CD4-positive, CD25-positive, alpha-beta regulatory T cell (primary cell): ENCODE results near the gene MED13L. TPM values are rescaled to one million over a fixed set of nuclear protein-coding genes. Genes with fewer than 3 reads are reported as not detected.

Experiments used
- ATAC-seq, 2 donors: fragments of 150-1000 bp; cut with Tn5 transposase; one replicate each; pipeline ENCODE4 v1.10.0; 2021; ENCODE audit warnings: low read depth in 2 of 2, moderate number of reproducible peaks in 2 of 2, moderate library complexity in 1 of 2
- DNase-seq, 3 donors: peaks; one replicate each; pipeline versions ENCODE4 v3.0.0 to v3.0.0-alpha.2; 2012 to 2022; ENCODE audit warnings: mixed read lengths in 1 of 3
- H3K27ac ChIP-seq: one replicate; pipeline ENCODE4 v1.7.0; 2013; ENCODE audit warnings: mild to moderate bottlenecking, low read length; ENCODE audit not compliant: insufficient read depth, poor library complexity, severe bottlenecking
- H3K27me3 ChIP-seq: one replicate; pipeline ENCODE4 v1.7.0; 2013; ENCODE audit warnings: low read length; ENCODE audit not compliant: control insufficient read depth, insufficient read depth
- H3K36me3 ChIP-seq: one replicate; pipeline ENCODE4 v1.7.0; 2013; ENCODE audit warnings: mild to moderate bottlenecking, low read length, moderate library complexity; ENCODE audit not compliant: control insufficient read depth, insufficient read depth
- H3K4me1 ChIP-seq: 2 replicates; pipeline ENCODE4 v1.7.0; 2013; ENCODE audit warnings: mild to moderate bottlenecking, low read length; ENCODE audit not compliant: insufficient read depth, control insufficient read depth, poor library complexity, severe bottlenecking
- H3K4me3 ChIP-seq: one replicate; pipeline ENCODE4 v1.7.0; 2013; ENCODE audit warnings: low read depth, mild to moderate bottlenecking, low read length, moderate library complexity
- H3K9me3 ChIP-seq, 2 experiments: 1 replicate in 1 of 2; 2 replicates in 1 of 2; pipeline ENCODE4 v1.7.0; 2013; ENCODE audit warnings: low read length in 2 of 2, mild to moderate bottlenecking in 1 of 2, moderate library complexity in 1 of 2; ENCODE audit not compliant: control insufficient read depth in 2 of 2
- H3K27ac Mint-ChIP-seq, 3 donors: one replicate each; pipeline ENCODE4 v1.8.0; 2020 to 2022; ENCODE audit warnings: mild to moderate bottlenecking in 3 of 3, mixed read lengths in 3 of 3, moderate library complexity in 2 of 3
- H3K27me3 Mint-ChIP-seq: one replicate; pipeline ENCODE4 v1.8.0; 2022; ENCODE audit warnings: mild to moderate bottlenecking, mixed read lengths
- H3K36me3 Mint-ChIP-seq: one replicate; pipeline ENCODE4 v1.8.0; 2020; ENCODE audit warnings: mixed read lengths
- H3K4me1 Mint-ChIP-seq, 4 donors: one replicate each; pipeline ENCODE4 v1.8.0; 2020 to 2022; ENCODE audit warnings: mixed read lengths in 4 of 4, mild to moderate bottlenecking in 1 of 4
- H3K4me3 Mint-ChIP-seq, 4 donors: one replicate each; pipeline ENCODE4 v1.8.0; 2020 to 2022; ENCODE audit warnings: mild to moderate bottlenecking in 4 of 4, mixed read lengths in 4 of 4, moderate library complexity in 3 of 4
- H3K9me3 Mint-ChIP-seq, 7 donors: one replicate each; pipeline ENCODE4 v1.8.0; 2020 to 2022; ENCODE audit warnings: mixed read lengths in 7 of 7, mild to moderate bottlenecking in 3 of 7, moderate library complexity in 2 of 7
- polyA plus RNA-seq, 4 donors: library from polyadenylated mRNA; unstranded; fragments of 300-500 nt; fragmentation: Illumina TruSeq; gene quantifications; one replicate each; pipeline ENCODE4 v1.2.3, GENCODE V29; 2021
- total RNA-seq: library from RNA; stranded (reverse); gene quantifications from one replicate; pipeline ENCODE4 v1.2.3, GENCODE V29; 2022

Gene MED13L
- total and polyA plus RNA-seq, 5 donors from 2014 or later = 4.5 to 179 (median 7.0) TPM

- Histone ChIP-seq H3K27ac (no peak overlapping the region), H3K27me3 (no peaks in the 10 kb centered on the region), H3K9me3 (no peaks in the 10 kb centered on the region), H3K4me3 (no peak overlapping the region), H3K4me1 (peaks cover 12% of the 10 kb centered on the region), H3K36me3 (no peaks in the 10 kb centered on the region)
- Mint-ChIP-seq H3K27me3 (no peaks in the 10 kb centered on the region), H3K27ac (no peak overlapping the region), H3K36me3 (no peaks in the 10 kb centered on the region), H3K4me1 (peaks cover 35 to 73% (median 59%) of the 10 kb centered on the region in 4 donors), H3K9me3 (no peaks in the 10 kb centered on the region), H3K4me3 (no peak overlapping the region)
- ATAC-seq = no peak
- DNase-seq = no peak
Measured at GRCh38 chr12:116161588-116161987, 115.9 kb downstream of the MED13L start.

DNA sequence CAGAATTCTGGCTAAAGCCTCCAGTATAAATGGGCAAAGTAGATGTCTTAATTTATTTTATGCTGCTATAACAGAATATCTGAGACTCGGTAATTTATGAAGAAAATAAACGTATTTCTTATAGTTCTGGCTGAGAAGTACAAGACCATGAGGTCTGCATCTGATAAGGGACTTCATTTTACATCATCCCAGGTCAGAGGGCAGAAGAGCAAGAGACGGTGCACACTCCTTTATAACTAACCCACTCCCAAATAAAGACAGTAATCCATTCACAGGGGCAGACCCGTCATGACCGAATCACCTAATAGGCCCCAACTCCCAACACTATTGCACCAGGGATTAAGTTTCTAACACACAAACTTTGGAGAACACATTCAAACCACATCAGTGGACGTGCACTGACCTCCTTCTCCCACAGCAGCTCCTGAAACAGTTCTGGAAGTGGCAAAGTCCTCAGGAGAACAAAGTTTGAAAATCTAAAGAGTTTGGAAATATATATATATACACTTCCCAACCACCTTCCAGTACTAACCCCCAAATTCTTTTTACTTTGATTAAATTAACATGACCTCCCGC, 116.5 kb downstream of the MED13L start:
- no peak overlapping the region for H3K27ac Mint-ChIP-seq
- H3K4me3 Mint-ChIP-seq = no peak overlapping the region

DNA sequence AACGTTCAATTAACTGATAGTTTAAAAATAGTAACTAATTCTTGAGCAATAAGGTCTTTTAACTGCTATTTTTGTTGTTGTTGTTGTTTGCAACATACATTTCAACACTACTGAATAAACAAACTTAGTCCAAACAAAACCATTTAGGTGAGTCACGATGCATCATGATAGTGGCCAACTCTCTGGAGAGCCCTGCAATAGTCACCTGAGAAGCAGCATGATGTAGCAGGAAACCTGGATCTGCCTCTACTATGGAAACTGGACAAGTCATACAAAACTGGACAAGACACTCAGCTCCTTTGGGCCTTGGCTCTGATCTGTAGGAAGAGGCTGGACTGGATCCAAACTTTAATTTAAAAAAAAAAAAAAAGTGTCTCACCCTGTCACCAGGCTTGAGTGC, 117.3 kb downstream of the MED13L start:
- Mint-ChIP-seq H3K36me3 (no peaks in the 10 kb centered on the region), H3K9me3 (no peaks in the 10 kb centered on the region), H3K27me3 (no peaks in the 10 kb centered on the region), H3K4me1 (peaks cover 33 to 66% (median 51%) of the 10 kb centered on the region in 4 donors), H3K27ac (no peak overlapping the region), H3K4me3 (no peak overlapping the region)
- no peak overlapping the region for H3K27ac ChIP-seq
- DNase-seq (no peak), ATAC-seq (no peak)
- no peak overlapping the region for H3K4me3 ChIP-seq
- no peaks in the 10 kb centered on the region for H3K36me3 ChIP-seq
- no peaks in the 10 kb centered on the region for H3K27me3 ChIP-seq
- H3K9me3 ChIP-seq = no peaks in the 10 kb centered on the region
- H3K4me1 ChIP-seq = peaks cover 12% of the 10 kb centered on the region

More for the DNA sequence above, 116.5 kb downstream of the MED13L start:
- Mint-ChIP-seq H3K36me3 (no peaks in the 10 kb centered on the region), H3K9me3 (no peaks in the 10 kb centered on the region), H3K27me3 (no peaks in the 10 kb centered on the region), H3K4me1 (peaks cover 33 to 73% (median 57%) of the 10 kb centered on the region in 4 donors)
- ATAC-seq (no peak), DNase-seq (no peak)
- Histone ChIP-seq H3K4me1 (peaks cover 12% of the 10 kb centered on the region), H3K27ac (no peak overlapping the region), H3K27me3 (no peaks in the 10 kb centered on the region), H3K36me3 (no peaks in the 10 kb centered on the region), H3K9me3 (no peaks in the 10 kb centered on the region), H3K4me3 (no peak overlapping the region)

- Mint-ChIP-seq H3K27me3 (no peaks in the 10 kb centered on the region), H3K4me1 (peaks cover 28 to 61% (median 47%) of the 10 kb centered on the region in 4 donors), H3K36me3 (no peaks in the 10 kb centered on the region), H3K9me3 (no peaks in the 10 kb centered on the region), H3K27ac (no peak overlapping the region), H3K4me3 (no peak overlapping the region)
- H3K36me3 ChIP-seq = no peaks in the 10 kb centered on the region
- no peaks in the 10 kb centered on the region for H3K27me3 ChIP-seq
- no peak overlapping the region for H3K4me3 ChIP-seq
- DNase-seq (no peak), ATAC-seq (no peak)
- H3K9me3 ChIP-seq = no peaks in the 10 kb centered on the region
- no peak overlapping the region for H3K27ac ChIP-seq
- peaks cover 12% of the 10 kb centered on the region for H3K4me1 ChIP-seq
Measured at GRCh38 chr12:116159593-116160200, 117.8 kb downstream of the MED13L start.

GRCh38 chr12:116159175-116159574, 118.3 kb downstream of the MED13L start:
- Histone ChIP-seq H3K27ac (no peak overlapping the region), H3K9me3 (no peaks in the 10 kb centered on the region), H3K4me1 (peaks cover 6% of the 10 kb centered on the region), H3K4me3 (no peak overlapping the region), H3K36me3 (no peaks in the 10 kb centered on the region), H3K27me3 (no peaks in the 10 kb centered on the region)
- H3K27ac Mint-ChIP-seq = no peak overlapping the region
- H3K9me3 Mint-ChIP-seq = no peaks in the 10 kb centered on the region
- H3K36me3 Mint-ChIP-seq = no peaks in the 10 kb centered on the region
- H3K27me3 Mint-ChIP-seq = no peaks in the 10 kb centered on the region
- no peak for DNase-seq
- no peak overlapping the region for H3K4me3 Mint-ChIP-seq
- ATAC-seq = no peak
- H3K4me1 Mint-ChIP-seq = peaks cover 28 to 59% (median 43%) of the 10 kb centered on the region in 4 donors

DNA sequence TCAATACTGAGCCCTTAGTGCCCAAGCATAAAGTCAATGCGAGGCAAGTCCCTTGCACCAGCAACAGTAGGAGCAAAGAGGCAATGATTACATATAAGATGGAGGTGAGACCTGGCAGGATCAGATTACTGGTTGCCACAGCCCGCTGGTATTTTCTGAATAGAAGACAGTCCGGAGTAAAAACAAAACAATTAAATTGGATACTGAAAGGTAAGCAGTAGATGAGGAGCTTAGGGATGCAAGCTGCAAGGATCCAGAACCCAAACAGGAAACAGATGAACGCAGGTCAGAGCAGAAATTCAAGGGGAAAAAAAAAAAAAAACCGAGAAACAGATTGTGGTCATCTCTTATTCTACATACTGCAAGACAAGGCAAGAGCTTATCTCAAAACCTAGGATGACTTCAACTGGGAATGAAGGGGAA, 119.6 kb downstream of the MED13L start:
- ATAC-seq (no peak), DNase-seq (no peak)
- H3K9me3 Mint-ChIP-seq = no peaks in the 10 kb centered on the region
- no peaks in the 10 kb centered on the region for H3K27me3 Mint-ChIP-seq
- Histone ChIP-seq H3K9me3 (no peaks in the 10 kb centered on the region), H3K27ac (no peak overlapping the region), H3K27me3 (no peaks in the 10 kb centered on the region), H3K36me3 (no peaks in the 10 kb centered on the region), H3K4me1 (peaks cover 6% of the 10 kb centered on the region), H3K4me3 (no peak overlapping the region)
- peak overlapping the region in 1 of 3 donors; percentile 66 for H3K27ac Mint-ChIP-seq
- H3K4me1 Mint-ChIP-seq = peaks cover 39 to 62% (median 49%) of the 10 kb centered on the region in 4 donors
- no peaks in the 10 kb centered on the region for H3K36me3 Mint-ChIP-seq
- peak overlapping the region in 1 of 4 donors; percentile 27 for H3K4me3 Mint-ChIP-seq

DNA sequence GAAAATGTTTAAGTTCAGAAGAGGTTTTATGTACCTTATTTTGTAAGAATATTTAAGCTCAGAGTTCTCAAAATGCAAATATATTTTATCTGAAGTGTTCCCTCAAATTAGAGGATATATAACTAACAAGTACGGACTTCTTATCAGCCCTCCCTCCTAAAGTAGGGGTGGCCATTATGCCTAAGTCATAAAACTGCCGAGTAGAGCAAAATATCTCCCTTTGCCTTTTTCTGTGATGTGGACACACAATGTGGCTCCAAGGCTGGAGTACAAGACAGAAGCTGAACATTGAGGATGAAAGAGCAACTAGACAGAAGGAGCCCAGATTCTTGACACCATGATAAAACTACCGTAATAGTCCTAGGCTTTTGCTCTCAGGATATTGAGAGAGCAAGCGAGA, 120.9 kb downstream of the MED13L start:
- no peak overlapping the region for H3K27ac Mint-ChIP-seq

GRCh38 chr12:116155383-116155782, 122.1 kb downstream of the MED13L start:
- no peak overlapping the region for H3K27ac Mint-ChIP-seq
- no peaks in the 10 kb centered on the region for H3K36me3 ChIP-seq
- H3K9me3 Mint-ChIP-seq = no peaks in the 10 kb centered on the region
- no peak overlapping the region for H3K4me3 ChIP-seq
- no peaks in the 10 kb centered on the region for H3K4me1 ChIP-seq
- H3K4me1 Mint-ChIP-seq = peaks cover 46 to 62% (median 49%) of the 10 kb centered on the region in 4 donors
- no peaks in the 10 kb centered on the region for H3K27me3 ChIP-seq
- ATAC-seq (no peak), DNase-seq (no peak)
- no peak overlapping the region for H3K4me3 Mint-ChIP-seq
- H3K9me3 ChIP-seq = no peaks in the 10 kb centered on the region
- no peaks in the 10 kb centered on the region for H3K27me3 Mint-ChIP-seq
- no peak overlapping the region for H3K27ac ChIP-seq
- H3K36me3 Mint-ChIP-seq = no peaks in the 10 kb centered on the region

More for the DNA sequence above, 120.9 kb downstream of the MED13L start:
- H3K9me3 Mint-ChIP-seq = no peaks in the 10 kb centered on the region
- no peaks in the 10 kb centered on the region for H3K36me3 Mint-ChIP-seq
- no peaks in the 10 kb centered on the region for H3K36me3 ChIP-seq
- no peaks in the 10 kb centered on the region for H3K9me3 ChIP-seq
- DNase-seq (no peak), ATAC-seq (no peak)
- peaks cover 6% of the 10 kb centered on the region for H3K4me1 ChIP-seq
- H3K4me3 ChIP-seq = no peak overlapping the region
- H3K27me3 ChIP-seq = no peaks in the 10 kb centered on the region
- no peak overlapping the region for H3K27ac ChIP-seq
- H3K4me3 Mint-ChIP-seq = no peak overlapping the region
- no peaks in the 10 kb centered on the region for H3K27me3 Mint-ChIP-seq
- peaks cover 45 to 63% (median 46%) of the 10 kb centered on the region in 4 donors for H3K4me1 Mint-ChIP-seq
